ENCODE data around the gene WIZ. TPM values are rescaled to one million over a fixed set of nuclear protein-coding genes. Genes with fewer than 3 reads are reported as not detected.
A peak's percentile ranks its signal among the peaks of the same experiment; 100 is the strongest.

Gene WIZ
- total and polyA plus RNA-seq, 9 of the 15 experiments (the other 6 are each of a cell fraction or from before 2014, with no cell fraction given): 0.06 to 37.5 (median 4.8) TPM

DNA sequence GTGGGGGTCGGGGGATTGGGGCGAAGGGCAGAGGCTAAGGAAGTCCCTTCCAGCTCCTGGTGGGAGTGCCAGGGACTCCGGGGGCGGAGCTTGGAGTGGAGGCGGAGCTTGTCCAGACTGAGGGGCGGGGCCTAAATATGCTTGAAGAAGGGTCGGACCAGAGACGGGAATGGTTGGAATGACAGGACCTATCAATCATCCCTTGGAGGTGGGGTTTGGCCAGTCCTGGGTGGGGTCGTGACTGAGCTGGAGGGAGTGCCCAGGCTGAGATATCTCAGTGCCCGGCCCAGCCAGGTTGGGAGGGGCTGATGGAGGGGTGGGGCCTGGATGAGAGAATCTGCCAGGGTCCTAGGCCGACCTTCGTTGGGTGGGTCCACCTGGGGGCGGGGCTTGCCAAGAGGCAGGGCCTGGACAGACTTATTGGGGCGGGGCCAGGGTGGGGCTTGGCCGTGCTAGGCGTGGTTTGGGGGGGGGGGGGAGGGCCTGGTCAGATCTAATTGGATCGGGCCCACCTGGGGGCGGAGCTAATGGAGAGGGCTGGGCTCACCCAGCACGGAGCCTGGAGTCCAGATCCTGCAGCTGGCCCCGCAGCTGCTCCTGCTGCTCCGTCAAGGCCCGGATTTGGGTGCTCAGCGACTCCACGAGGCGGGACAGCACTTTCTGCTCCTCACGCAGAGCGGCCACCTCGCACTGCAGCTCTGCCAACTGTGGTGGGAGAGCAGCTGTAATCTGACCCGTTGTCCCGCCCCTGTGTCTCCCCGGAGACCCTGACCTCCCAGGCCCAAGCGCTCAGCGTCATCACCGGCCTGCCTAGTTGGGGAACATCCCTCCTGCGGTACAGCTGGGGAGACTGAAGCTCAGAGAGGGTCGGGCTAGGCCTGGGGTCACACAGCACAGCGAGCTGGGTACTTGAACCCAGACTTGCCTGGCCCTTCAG, 2.6 kb upstream of the WIZ start:
- H3K4me1 ChIP-seq (replicated peaks in 1 of 2; ENCODE audit: control insufficient read depth in 2 of 2, insufficient read depth in 2 of 2, low read length in 2 of 2): peaks cover 29 to 60% of the 10 kb centered on the region in 2 experiments
- peak overlapping the region; percentile 92 for H2AFZ ChIP-seq (ENCODE audit: low read depth, low read length)
- peak; percentile 93 for ATAC-seq
- intact Hi-C loops (cut with micrococcal nuclease): no loop called here
- H3K27ac ChIP-seq (ENCODE audit: extremely low read depth, low read depth, low read length): 0 out of 3 replicates have a peak overlapping the region, but pooled peaks have one; percentile 34
- in situ Hi-C loops (cut with MboI): no loop called here
- H3K9me1 ChIP-seq (ENCODE audit: control insufficient read depth, insufficient read depth, low read length): no peaks in the 10 kb centered on the region
- peak; percentile 94 to 99 (median 98) for DNase-seq (ENCODE audit: extremely low read depth in 1 of 4, low spot score in 3 of 4)
- peaks cover 0 to 6% of the 10 kb centered on the region in 2 experiments; a peak in 1 of 5 replicates for H3K27me3 ChIP-seq (ENCODE audit: control insufficient read depth in 2 of 2, insufficient read depth in 2 of 2, low read length in 2 of 2)
- no peaks in the 10 kb centered on the region for H3K36me3 ChIP-seq (ENCODE audit: control insufficient read depth, insufficient read depth, low read length)
- 0 out of 2 replicates have a peak, but pooled peaks cover 2% of the 10 kb centered on the region for H4K20me1 ChIP-seq (replicated peaks; ENCODE audit: control insufficient read depth, insufficient read depth, low read length)
- ChIA-PET CTCF (ENCODE audit: low intra/inter-chr PET ratio) (no interaction called here), POLR2A (interaction anchor here (0.5 to 1.6 kb wide), 9 partner anchors 11 to 400 kb away, joined by 3 to 7 read pairs (median 5); no protein-coding TSS in a partner anchor)
- H3K4me3 ChIP-seq: peak overlapping the region; percentile 25
- H3K4me2 ChIP-seq (ENCODE audit: insufficient read depth, low read length): peak overlapping the region; percentile 86
- H3K9ac ChIP-seq (ENCODE audit: insufficient read depth in 1 of 2, low read depth in 2 of 2, low read length in 2 of 2): peak overlapping the region in 1 of 2 experiments; percentile 75; a peak in 2 of 4 replicates
- no TSS peak for BruUV-seq (replicated peaks)
- H3K9me3 ChIP-seq (replicated peaks; ENCODE audit: control insufficient read depth, insufficient read depth, low read depth, low read length): no peaks in the 10 kb centered on the region
- WGBS (ENCODE audit: insufficient coverage, low coverage, missing lambda C conversion rate): 3% methylated on average over 25 of the region's 37 CpGs
- H3K79me2 ChIP-seq (ENCODE audit: control insufficient read depth, insufficient read depth, low read length): no peaks in the 10 kb centered on the region
- FAIRE-seq: peak; percentile 100
- TF ChIP-seq, protein P1, sequence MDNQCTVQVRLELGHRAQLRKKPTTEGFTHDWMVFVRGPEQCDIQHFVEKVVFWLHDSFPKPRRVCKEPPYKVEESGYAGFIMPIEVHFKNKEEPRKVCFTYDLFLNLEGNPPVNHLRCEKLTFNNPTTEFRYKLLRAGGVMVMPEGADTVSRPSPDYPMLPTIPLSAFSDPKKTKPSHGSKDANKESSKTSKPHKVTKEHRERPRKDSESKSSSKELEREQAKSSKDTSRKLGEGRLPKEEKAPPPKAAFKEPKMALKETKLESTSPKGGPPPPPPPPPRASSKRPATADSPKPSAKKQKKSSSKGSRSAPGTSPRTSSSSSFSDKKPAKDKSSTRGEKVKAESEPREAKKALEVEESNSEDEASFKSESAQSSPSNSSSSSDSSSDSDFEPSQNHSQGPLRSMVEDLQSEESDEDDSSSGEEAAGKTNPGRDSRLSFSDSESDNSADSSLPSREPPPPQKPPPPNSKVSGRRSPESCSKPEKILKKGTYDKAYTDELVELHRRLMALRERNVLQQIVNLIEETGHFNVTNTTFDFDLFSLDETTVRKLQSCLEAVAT (IDR thresholded peaks at IDR 0.05): no peak
- TF ChIP-seq HDAC2 (IDR thresholded peaks at IDR 0.05) (peak; percentile 83), ATF1 (CRISPR knock-in tag; IDR thresholded peaks at IDR 0.05) (no peak), ATF1 (tag; IDR thresholded peaks at IDR 0.05) (peak; percentile 66), NCOR1 (IDR thresholded peaks at IDR 0.05) (no peak), ZBTB1 (CRISPR knock-in tag; IDR thresholded peaks at IDR 0.05; ENCODE audit: borderline replicate concordance, low read depth) (no peak), ELF4 (CRISPR knock-in tag; IDR thresholded peaks at IDR 0.05) (no peak), CXXC5 (CRISPR knock-in tag; IDR thresholded peaks at IDR 0.05) (0 out of 2 replicates have a peak, but pooled peaks have one; percentile 9), KDM1A (IDR thresholded peaks at IDR 0.05) (peak; percentile 62 to 76), ZNF146 (CRISPR knock-in tag; IDR thresholded peaks at IDR 0.05; ENCODE audit: unreplicated experiment) (no peak), ZKSCAN1 (IDR thresholded peaks at IDR 0.05; ENCODE audit: low read depth, low read length) (no peak), ZNF143 (CRISPR knock-in tag; IDR thresholded peaks at IDR 0.05) (no peak), TBP (optimal IDR thresholded peaks at IDR 0.05; ENCODE audit: low read depth, low read length) (peak; percentile 30), CBX1 (IDR thresholded peaks at IDR 0.05; ENCODE audit: low read depth) (peak; percentile 68; the same call in 1 of the 2 replicates), SRF (CRISPR knock-in tag; IDR thresholded peaks at IDR 0.05) (0 out of 4 replicates have a peak, but pooled peaks of 1 of the 2 experiments have one; percentile 33), ZNF696 (CRISPR knock-in tag; conservative IDR thresholded peaks at IDR 0.05) (no peak)
- TF ChIP-seq, protein P2, sequence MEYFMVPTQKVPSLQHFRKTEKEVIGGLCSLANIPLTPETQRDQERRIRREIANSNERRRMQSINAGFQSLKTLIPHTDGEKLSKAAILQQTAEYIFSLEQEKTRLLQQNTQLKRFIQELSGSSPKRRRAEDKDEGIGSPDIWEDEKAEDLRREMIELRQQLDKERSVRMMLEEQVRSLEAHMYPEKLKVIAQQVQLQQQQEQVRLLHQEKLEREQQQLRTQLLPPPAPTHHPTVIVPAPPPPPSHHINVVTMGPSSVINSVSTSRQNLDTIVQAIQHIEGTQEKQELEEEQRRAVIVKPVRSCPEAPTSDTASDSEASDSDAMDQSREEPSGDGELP (CRISPR knock-in tag; IDR thresholded peaks at IDR 0.05; ENCODE audit: borderline replicate concordance): peak; percentile 90
- TF ChIP-seq, protein P3, sequence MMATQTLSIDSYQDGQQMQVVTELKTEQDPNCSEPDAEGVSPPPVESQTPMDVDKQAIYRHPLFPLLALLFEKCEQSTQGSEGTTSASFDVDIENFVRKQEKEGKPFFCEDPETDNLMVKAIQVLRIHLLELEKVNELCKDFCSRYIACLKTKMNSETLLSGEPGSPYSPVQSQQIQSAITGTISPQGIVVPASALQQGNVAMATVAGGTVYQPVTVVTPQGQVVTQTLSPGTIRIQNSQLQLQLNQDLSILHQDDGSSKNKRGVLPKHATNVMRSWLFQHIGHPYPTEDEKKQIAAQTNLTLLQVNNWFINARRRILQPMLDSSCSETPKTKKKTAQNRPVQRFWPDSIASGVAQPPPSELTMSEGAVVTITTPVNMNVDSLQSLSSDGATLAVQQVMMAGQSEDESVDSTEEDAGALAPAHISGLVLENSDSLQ (IDR thresholded peaks at IDR 0.05): peak; percentile 98
- TF ChIP-seq, protein P4, sequence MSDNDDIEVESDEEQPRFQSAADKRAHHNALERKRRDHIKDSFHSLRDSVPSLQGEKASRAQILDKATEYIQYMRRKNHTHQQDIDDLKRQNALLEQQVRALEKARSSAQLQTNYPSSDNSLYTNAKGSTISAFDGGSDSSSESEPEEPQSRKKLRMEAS (CRISPR knock-in tag; IDR thresholded peaks at IDR 0.05): 0 out of 2 replicates have a peak, but pooled peaks have one; percentile 42

Data from K562 (cell line).